NCI-H748 treated with DMSO at 0.1 percent for 48 hours (cell line): Measurements from ENCODE around the gene PRR20D.
"Not testable (repeated sequence)": the region's sequence is repeated elsewhere in the genome, so short reads cannot be mapped to it uniquely, and the experiment has no call there.

ENCODE experiments used
- DNase-seq: peaks from one replicate; lab custom pipeline; 2025; lab: John Stamatoyannopoulos, UW

Gene PRR20D

DNA sequence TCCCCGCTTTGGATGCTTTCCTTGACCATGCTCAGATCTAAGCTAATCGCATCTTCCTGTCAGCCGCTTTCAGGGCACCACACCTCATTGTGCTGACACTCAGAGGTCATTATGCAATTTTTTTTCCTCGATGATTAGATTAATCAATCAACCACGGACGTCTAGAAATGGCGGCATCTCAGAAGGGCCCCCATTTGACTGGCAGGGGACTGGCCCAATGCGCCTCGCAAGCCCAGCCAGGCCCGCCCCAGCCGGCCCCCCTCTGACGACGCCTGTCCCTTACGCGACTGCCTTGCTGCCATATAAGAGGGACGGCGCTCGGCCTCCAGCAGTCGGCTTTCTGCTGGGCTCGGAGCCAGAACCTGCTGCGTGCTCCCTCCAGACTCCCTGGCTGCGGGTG is at the start of gene PRR20D:
PRR20D (plus strand) TSS at position 301 of the 400 bp plus-strand sequence. CDS start 387 bp downstream, outside the sequence.
- not testable (repeated sequence) for DNase-seq

- no peak for DNase-seq
These were observed 45.5 kb upstream of the PRR20D start for GRCh38 chr13:57114945-57115344.

DNA sequence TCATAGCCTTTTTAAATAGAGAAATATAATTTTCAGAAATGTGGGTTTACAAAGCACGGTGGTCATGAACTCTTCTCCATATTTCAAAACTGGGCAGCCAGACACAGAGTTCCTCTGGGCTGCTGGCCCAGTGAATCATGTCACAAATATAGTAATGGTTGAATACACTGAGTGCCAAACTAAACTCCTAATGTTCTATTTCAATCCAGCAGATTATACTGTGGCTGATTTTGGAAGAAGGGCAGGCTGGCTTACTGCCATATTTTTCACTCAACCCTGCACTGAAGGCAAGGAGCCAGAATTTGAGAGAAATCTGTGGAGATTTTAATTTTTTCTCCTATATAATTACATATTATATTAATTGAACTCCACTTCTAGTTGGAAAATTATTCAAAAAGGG is 36.8 kb upstream of the PRR20D start:
- no peak for DNase-seq

GRCh38 chr13:57128909-57129308 is 31.5 kb upstream of the PRR20D start:
- no peak for DNase-seq

DNA sequence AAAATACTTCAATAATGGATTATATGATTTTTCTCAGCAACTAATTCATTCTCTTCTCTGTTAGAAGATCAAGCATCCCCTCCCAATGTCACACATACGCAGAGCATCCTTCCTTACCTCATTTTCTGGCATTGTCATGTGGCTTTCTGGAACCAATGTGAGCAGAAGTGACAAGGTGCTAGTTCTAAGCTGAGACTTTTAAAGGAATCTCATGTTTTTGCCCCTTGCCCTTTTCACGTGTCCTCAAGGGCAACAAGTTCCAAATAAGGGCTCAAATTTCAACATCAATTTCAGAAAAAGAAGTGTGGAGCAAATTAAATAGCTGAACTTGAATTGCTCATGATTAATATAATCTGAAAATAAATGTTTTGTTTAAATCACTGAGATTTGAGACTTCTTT is 24.3 kb upstream of the PRR20D start:
- DNase-seq: no peak

DNA sequence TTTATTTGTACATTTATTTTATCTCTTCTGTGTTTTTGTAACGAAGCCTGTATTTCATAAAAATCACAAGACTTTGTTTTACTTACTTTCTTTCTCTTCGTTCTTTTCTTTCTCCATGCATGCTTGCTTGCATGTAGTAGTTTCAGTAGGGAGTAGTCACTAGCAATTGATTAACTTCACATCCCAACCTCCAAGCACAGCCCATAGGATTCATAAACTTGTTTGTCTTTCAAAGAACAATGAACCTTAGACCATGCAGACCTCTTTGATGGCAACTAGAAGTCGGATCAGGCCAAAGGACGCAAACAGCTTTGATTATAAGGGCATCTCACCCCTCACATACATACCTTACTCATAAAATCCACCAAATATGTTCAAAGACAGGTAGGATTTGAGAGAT is 22.8 kb upstream of the PRR20D start:
- DNase-seq: no peak

DNA sequence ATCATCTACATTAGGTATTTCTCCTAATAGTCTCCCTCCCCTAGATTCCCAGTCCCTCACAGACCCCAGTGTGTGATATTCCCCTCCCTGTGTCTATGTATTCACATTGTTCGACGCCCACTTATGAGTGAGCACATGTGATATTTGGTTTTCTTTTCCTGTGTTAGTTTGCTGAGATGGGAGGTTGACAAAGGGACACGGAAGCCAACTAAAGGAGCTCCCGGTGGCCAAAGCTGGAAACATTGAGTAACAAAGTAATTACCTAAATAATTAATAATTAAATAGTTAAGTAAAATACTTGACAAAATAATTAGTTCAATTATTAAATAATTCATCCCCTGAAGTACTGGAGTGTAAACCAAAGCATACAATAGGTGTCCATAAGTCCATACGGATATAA is 21.4 kb upstream of the PRR20D start:
- DNase-seq: no peak

DNA sequence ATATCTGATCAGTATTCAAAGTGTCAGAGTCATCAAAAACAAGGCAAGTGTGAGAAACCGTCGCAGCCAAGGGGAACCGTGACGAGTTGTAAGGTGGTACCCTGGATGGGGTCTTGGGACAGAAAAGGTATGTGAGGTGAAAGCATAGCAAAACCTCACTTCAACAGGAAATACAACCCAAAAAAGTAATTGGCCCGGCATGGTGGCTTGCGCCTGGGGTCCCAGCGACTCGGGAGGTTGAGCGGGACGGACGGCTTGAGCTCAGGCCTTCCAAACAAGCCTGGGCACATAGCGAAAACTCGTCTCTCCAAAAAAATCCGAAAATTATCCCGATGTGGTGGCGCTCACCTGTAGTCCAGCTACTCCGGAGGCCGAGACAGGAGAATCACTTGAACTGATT is 20.7 kb upstream of the PRR20D start:
- not testable (repeated sequence) for DNase-seq

DNA sequence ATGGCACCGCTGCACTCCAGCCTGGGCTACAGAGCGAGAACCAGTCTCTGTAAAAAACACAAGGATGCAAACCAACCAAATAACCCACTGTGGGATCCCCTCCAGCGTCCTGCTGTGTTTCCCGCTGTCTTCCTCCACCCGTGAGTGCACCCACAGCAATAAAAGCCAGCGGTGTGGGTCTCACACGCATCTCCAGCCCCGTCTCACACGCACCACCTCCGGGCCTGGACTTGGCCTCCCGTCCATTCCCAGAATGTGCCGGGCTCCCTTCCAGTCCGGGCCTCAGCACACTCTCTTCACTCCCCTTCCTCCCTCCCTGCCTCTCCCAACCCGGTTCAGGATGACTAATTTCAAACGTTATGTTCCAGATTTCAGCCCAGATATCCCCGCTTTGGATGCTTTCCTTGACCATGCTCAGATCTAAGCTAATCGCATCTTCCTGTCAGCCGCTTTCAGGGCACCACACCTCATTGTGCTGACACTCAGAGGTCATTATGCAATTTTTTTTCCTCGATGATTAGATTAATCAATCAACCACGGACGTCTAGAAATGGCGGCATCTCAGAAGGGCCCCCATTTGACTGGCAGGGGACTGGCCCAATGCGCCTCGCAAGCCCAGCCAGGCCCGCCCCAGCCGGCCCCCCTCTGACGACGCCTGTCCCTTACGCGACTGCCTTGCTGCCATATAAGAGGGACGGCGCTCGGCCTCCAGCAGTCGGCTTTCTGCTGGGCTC is 20.0 kb upstream of the PRR20D start, which contains the start of gene PRR20A:
PRR20A (plus strand) TSS at position 684 of the 734 bp plus-strand sequence. CDS start 387 bp downstream, outside the sequence.
- DNase-seq: not testable (repeated sequence)

DNA sequence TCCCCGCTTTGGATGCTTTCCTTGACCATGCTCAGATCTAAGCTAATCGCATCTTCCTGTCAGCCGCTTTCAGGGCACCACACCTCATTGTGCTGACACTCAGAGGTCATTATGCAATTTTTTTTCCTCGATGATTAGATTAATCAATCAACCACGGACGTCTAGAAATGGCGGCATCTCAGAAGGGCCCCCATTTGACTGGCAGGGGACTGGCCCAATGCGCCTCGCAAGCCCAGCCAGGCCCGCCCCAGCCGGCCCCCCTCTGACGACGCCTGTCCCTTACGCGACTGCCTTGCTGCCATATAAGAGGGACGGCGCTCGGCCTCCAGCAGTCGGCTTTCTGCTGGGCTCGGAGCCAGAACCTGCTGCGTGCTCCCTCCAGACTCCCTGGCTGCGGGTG is 13.2 kb upstream of the PRR20D start, which contains the start of gene PRR20B:
PRR20B (plus strand) TSS at position 301 of the 400 bp plus-strand sequence. CDS start 387 bp downstream, outside the sequence.
- DNase-seq: not testable (repeated sequence)

- DNase-seq: not testable (repeated sequence)
These were observed 12.3 kb upstream of the PRR20D start for GRCh38 chr13:57148106-57148505.

DNA sequence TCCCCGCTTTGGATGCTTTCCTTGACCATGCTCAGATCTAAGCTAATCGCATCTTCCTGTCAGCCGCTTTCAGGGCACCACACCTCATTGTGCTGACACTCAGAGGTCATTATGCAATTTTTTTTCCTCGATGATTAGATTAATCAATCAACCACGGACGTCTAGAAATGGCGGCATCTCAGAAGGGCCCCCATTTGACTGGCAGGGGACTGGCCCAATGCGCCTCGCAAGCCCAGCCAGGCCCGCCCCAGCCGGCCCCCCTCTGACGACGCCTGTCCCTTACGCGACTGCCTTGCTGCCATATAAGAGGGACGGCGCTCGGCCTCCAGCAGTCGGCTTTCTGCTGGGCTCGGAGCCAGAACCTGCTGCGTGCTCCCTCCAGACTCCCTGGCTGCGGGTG is 6.7 kb upstream of the PRR20D start, which contains the start of gene PRR20C:
PRR20C (plus strand) TSS at position 301 of the 400 bp plus-strand sequence. CDS start 387 bp downstream, outside the sequence.
- DNase-seq: not testable (repeated sequence)

DNA sequence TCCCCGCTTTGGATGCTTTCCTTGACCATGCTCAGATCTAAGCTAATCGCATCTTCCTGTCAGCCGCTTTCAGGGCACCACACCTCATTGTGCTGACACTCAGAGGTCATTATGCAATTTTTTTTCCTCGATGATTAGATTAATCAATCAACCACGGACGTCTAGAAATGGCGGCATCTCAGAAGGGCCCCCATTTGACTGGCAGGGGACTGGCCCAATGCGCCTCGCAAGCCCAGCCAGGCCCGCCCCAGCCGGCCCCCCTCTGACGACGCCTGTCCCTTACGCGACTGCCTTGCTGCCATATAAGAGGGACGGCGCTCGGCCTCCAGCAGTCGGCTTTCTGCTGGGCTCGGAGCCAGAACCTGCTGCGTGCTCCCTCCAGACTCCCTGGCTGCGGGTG is 6.5 kb downstream of the PRR20D start, which contains the start of gene PRR20E:
PRR20E (plus strand) TSS at position 301 of the 400 bp plus-strand sequence. CDS start 387 bp downstream, outside the sequence.
- DNase-seq: not testable (repeated sequence)

DNA sequence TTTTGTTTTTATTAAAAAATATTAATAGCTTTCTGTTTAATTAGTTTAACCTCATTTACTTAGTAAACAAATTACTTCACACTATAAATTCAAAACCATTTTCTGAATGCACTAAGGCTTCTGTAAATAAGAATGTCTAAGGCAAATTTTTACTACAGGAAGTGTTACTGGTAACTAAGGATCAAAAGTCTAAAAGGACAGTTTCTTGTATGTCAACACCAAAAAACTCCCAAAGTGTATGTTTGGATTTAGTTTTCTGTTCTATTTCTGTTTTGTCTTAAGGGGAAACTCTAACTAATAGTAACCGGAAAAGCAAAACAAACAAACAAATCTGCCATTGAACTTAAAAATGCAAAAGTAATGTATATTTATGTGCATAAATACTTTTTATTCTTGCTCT is 31.2 kb downstream of the PRR20D start:
- no peak for DNase-seq

- no peak for DNase-seq
These were observed 52.6 kb downstream of the PRR20D start for GRCh38 chr13:57212989-57213388.
